ENCODE measurements around the gene PTPN4.

Gene PTPN4

DNA sequence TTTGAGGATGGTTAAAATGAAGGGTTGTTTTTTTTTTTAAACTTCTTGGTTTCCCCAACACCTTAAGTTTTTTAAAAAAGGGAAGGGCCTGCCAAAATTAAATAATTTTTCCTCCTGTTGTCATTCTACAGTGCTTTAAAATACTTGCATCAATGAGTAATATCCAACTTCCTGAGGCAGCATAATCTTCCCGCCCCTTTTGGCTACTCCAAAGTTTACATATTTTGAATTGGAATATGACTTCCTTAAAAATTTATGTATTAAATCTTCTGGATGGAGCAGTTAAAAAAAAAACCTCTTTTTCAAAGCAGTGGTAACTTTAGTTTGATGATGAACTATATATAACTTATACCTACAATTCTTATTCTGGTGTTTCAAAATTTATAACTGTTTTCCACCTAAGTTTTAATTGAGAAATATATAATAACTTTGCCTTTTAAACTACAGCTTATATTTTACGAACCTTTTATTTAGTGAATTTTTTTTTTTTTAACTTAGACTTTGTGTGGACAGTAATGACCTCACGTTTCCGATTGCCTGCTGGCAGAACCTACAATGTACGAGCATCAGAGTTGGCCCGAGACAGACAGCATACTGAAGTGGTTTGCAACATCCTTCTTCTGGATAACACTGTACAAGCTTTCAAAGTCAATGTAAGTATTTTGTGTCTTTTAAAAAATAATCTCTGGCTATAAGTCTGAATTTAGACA lies 49.8 kb downstream of the PTPN4 start:
- DNase-seq (ENCODE audit: low spot score) = no peak

GRCh38 chr2:119810049-119810630 lies 50.4 kb downstream of the PTPN4 start:
- no peak for DNase-seq (ENCODE audit: low spot score)

DNA sequence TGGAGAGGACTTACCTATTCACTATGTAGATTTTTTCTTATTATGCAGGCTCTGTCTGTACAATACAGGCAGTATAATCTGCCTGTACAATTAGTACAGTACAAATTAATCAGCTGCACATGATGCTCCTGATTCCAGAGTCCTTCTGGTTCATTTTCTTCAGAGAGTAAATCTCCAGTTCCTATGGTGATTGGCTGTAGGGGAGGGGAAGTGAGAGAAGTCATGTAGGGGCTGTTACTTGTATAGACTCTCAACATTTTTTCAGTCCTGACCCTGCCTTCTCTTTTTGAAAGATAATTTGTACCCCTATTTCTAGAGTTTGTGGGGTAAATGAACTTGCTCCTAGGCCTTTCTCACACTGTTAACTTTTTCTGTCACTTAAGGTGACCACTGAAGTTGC lies 54.5 kb downstream of the PTPN4 start:
- no peak for DNase-seq (ENCODE audit: low spot score)

GRCh38 chr2:119818792-119819191 lies 59.1 kb downstream of the PTPN4 start:
- DNase-seq (ENCODE audit: low spot score) = no peak

GRCh38 chr2:119819846-119820245 lies 60.1 kb downstream of the PTPN4 start:
- no peak for DNase-seq (ENCODE audit: low spot score)

GRCh38 chr2:119820275-119820674 lies 60.6 kb downstream of the PTPN4 start:
- DNase-seq (ENCODE audit: low spot score) = peak; percentile 93

GRCh38 chr2:119821266-119821665 lies 61.5 kb downstream of the PTPN4 start:
- DNase-seq (ENCODE audit: low spot score) = no peak

GRCh38 chr2:119823734-119824334 lies 64.1 kb downstream of the PTPN4 start:
- peak; percentile 40 for DNase-seq (ENCODE audit: low spot score)

DNA sequence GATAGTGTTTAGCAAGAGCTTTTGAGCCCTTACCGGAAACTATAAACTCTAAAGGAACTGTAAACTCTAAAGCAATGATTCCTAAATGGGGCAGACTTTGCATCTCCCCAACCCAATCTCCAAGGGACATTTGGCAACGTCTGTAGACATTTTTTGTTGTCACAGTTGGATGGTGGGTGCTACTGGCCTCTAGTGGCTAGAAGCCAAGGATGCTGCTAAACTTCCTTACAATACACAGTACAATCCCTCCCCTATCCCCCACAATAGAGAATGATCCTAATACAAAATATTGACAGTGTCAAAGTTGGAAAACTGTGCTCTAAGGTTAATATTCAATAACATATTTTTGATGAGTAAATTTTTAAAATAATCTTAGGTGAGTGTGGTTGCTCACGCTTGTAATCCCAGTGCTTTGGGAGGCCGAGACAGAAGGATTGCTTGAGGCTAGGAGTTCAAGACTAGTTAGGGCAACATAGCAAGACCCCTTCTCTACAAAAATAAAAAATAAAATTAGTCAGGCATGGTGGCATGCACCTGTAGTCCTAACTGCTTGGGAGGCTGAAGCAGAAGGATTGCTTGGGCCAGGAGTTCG lies 66.7 kb downstream of the PTPN4 start:
- peak; percentile 47 for DNase-seq (ENCODE audit: low spot score)

- DNase-seq (ENCODE audit: low spot score) = no peak
Measured at GRCh38 chr2:119827866-119828507, 68.3 kb downstream of the PTPN4 start.

- no peak for DNase-seq (ENCODE audit: low spot score)
Measured at GRCh38 chr2:119836455-119837142, 76.9 kb downstream of the PTPN4 start.

- DNase-seq (ENCODE audit: low spot score) = no peak
Measured at GRCh38 chr2:119837350-119837749, 77.6 kb downstream of the PTPN4 start.

DNA sequence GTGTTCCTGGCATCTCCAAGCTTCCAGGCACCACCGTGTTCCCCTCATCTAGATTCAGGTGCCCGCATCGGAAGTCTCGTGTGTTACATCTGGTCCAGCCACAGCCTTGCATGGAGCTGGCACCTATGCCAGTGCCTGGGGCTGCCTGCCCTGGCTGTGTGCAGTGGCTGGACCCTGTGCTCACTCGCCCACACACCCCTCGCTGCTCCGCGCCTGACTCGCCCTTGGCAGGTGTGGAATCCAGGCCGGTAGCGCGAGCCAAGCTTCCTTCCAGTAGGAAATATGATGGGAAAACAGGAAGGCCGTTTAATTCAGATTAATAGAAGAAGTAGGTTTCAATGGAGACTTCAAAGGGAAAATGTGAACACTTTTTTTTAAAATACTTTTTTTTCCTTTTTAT lies 78.0 kb downstream of the PTPN4 start:
- DNase-seq (ENCODE audit: low spot score) = no peak

DNA sequence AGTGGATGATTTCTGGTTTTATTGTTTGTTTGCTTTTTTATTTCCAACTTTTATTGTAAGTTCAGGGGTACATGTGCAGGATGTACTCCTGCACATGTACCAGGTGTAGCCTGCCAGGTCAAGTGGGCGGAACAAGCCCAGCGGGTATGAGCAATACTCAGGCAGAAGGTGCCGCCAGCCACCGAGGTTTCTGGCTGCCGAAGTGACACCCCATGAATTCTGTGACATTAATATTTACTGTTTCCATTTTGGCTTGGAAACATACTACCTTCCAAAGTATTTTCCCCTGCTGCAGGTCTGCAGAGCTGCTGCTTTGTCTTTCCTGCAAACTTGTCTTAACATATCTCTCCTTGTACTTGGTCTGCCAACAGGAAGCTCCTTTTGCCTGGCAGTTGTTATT lies 78.5 kb downstream of the PTPN4 start:
- DNase-seq (ENCODE audit: low spot score) = no peak

GRCh38 chr2:119841550-119841949 lies 81.8 kb downstream of the PTPN4 start:
- no peak for DNase-seq (ENCODE audit: low spot score)

DNA sequence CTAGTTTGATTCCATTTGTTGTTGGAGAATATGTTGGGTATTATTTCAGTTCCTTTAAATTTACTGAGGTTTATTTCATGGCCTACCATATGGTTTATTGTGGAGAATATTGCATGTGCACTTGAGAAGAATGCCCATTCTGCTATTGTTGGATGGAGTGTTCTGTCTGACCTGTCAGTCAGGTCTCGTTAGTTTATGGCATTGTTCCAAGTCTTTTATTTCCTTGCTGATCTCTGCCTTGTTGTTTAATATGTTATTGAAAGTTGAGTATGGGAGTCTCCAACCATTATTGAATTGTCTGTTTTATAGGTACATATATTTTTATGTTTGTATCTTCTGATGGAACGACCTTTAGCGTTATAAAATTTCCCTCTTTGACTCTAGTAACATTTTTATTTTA lies 86.3 kb downstream of the PTPN4 start:
- DNase-seq (ENCODE audit: low spot score) = no peak

GRCh38 chr2:119849838-119850565 lies 90.3 kb downstream of the PTPN4 start:
- DNase-seq (ENCODE audit: low spot score) = no peak

- no peak for DNase-seq (ENCODE audit: low spot score)
Measured at GRCh38 chr2:119852214-119852613, 92.5 kb downstream of the PTPN4 start.

DNA sequence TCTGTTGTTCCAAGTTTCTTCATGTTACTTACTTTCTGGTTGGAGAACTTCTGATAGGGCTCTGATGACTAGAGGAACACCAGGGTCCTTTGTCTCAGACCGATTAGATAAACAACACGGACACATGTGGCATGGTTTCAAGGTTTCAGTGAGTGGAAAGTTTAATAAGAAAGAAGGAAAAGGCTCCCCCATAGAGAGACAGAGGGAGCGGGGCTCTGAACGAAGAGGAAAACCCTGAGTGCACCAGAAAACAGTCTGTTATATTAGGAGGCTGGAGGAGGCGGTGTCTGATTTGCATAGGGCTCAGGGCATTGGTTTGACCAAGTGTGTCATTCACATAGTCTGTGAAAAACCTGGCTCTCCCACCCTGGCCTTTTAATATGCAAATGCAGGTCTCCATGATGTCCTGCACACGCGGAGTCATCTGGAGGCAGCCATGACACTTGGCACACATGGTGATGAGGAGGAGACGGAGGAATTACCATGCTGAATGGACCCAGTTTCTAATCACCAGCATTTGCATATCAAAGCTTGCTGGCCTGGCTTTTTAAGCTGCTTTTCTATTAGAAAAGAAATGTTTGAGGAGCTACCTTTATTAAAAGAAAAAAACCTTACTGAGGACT lies 94.2 kb downstream of the PTPN4 start:
- no peak for DNase-seq (ENCODE audit: low spot score)

DNA sequence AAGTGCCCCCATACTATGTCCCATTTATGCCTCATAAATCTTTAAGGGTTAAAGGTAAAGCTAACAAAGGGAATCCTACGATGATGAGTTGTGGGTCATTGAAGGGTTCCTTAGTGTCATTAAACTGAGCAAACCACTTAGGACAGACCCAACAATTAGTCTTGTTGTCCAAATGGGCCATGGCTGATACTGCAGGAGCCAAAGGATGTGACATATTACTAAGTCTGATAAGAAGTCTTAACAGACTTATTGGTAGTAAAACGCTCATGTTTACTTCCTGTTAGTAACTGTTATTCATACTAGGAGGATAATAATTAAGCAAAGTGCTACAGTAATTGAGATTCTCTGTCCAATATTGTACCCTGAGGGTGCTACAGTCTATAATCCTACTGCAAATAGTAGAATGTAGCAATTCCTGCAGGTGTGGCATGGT lies 96.8 kb downstream of the PTPN4 start:
- DNase-seq (ENCODE audit: low spot score) = no peak

GRCh38 chr2:119857742-119858141 lies 98.0 kb downstream of the PTPN4 start:
- DNase-seq (ENCODE audit: low spot score) = no peak
